Hair follicle dermal papilla cell (primary cell): Measurements from ENCODE around the gene CNFN. TPM values are rescaled to one million over a fixed set of nuclear protein-coding genes. Genes with fewer than 3 reads are reported as not detected.

Experiments
- small RNA-seq: library from RNA; depleted of rRNA; stranded (forward); fragments of <200 nt; gene quantifications from one replicate; pipeline ENCODE3, GENCODE V24; 2012
- total RNA-seq: library from RNA; depleted of rRNA; stranded (reverse); fragments of >200 nt; gene quantifications from 2 replicates; pipeline ENCODE4 v1.2.3, GENCODE V29; 2012

Gene CNFN, protein sequence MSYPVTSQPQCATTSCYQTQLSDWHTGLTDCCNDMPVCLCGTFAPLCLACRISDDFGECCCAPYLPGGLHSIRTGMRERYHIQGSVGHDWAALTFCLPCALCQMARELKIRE
- total RNA-seq, result not detected in 2 replicates

GRCh38 chr19:42389899-42390298 lies at the start of gene CNFN:
Gene CNFN (minus strand): TSS chr19:42390297. CDS start chr19:42389037, 1,260 bp downstream.

DNA sequence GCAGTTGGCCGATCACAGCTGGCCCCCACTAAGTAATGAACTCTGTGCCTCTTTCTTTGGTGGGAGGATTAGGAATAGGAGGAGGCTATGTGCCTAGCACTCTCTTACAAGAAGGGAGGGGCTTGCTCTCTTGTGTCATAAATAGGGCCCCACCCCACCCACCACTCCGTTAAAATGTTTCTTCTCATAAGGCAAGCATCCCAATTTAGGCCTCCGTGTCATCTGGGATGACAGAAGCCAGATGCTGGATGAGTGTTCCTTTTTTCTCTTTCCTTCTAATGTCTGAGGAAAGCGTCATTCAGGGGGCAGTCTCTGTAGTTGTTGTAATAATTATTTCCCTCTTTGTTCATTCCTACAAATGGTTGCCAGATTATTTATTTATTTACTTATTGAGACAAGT lies 37.2 kb upstream of the CNFN start, which contains the start of gene LIPE:
TSS of gene LIPE (minus strand) at position 76 of the 400 bp plus-strand sequence. CDS start 239 bp downstream, outside the sequence.

Small RNA genes lying within 50 kb of the gene (small RNA-seq; reads per million reads assigned to genes)
- gene MIR8077, result not detected

Other genes starting within 250 kb of the CNFN start
- 18.0 and 19.6 TPM in 2 replicates for gene DEDD2, start 172.6 kb downstream of the CNFN start, total RNA-seq
- gene ZNF526, start 170.0 kb downstream of the CNFN start, total RNA-seq, result 24.8 and 27.3 TPM in 2 replicates
- 19.6 and 20.6 TPM in 2 replicates for gene GSK3A, start 147.7 kb downstream of the CNFN start, total RNA-seq
- 43.0 and 52.0 TPM in 2 replicates for gene ERF, start 135.2 kb downstream of the CNFN start, total RNA-seq
- gene CIC, start 121.0 kb downstream of the CNFN start, total RNA-seq, result 47.1 and 48.7 TPM in 2 replicates
- 0.32 and 0.49 TPM in 2 replicates for gene PRR19, start 88.2 kb downstream of the CNFN start, total RNA-seq
- gene PAFAH1B3, start 87.7 kb downstream of the CNFN start, total RNA-seq, result 18.3 and 25.0 TPM in 2 replicates
- 0.12 TPM in 1 of 2 replicates, not detected in the other for gene TMEM145, start 77.0 kb downstream of the CNFN start, total RNA-seq
- gene MEGF8, start 64.7 kb downstream of the CNFN start, total RNA-seq, result 25.3 and 35.7 TPM in 2 replicates
- 3.1 and 3.3 TPM in 2 replicates for gene LIPE, start 37.1 kb upstream of the CNFN start, total RNA-seq
- not detected in 2 replicates for gene CXCL17, start 52.6 kb upstream of the CNFN start, total RNA-seq
- gene CEACAM1, start 138.2 kb upstream of the CNFN start, total RNA-seq, result 1.5 and 1.6 TPM in 2 replicates
- not detected in 2 replicates for gene CEACAM8, start 204.6 kb upstream of the CNFN start, total RNA-seq